ENCODE measurements around the gene TOP3B. TPM values are rescaled to one million over a fixed set of nuclear protein-coding genes. Genes with fewer than 3 reads are reported as not detected.

TOP3B gene
- total RNA-seq, 1 donor from 2014 or later, result 32.1 TPM

GRCh38 chr22:21929253-21929652 is 53.3 kb downstream of the TOP3B start:
- DNase-seq (no peak), ATAC-seq (no peak)
- Histone ChIP-seq H3K27me3 (ENCODE audit: low read depth) (no peaks in the 10 kb centered on the region), H3K9me3 (no peaks in the 10 kb centered on the region), H3K4me3 (no peak overlapping the region), H3K4me1 (no peaks in the 10 kb centered on the region), H3K27ac (no peak overlapping the region), H3K36me3 (peaks cover 97% of the 10 kb centered on the region)
- intact Hi-C loops (cut with DNase I), result no loop called here
- no peak for TF ChIP-seq CTCF (IDR thresholded peaks at IDR 0.05)

- TF ChIP-seq CTCF (IDR thresholded peaks at IDR 0.05), result no peak
- no peak overlapping the region for H3K27ac ChIP-seq
Observed at GRCh38 chr22:21928048-21928447, 54.5 kb downstream of the TOP3B start.

GRCh38 chr22:21927174-21927823 is 55.3 kb downstream of the TOP3B start:
- Histone ChIP-seq H3K4me1 (no peaks in the 10 kb centered on the region), H3K36me3 (peaks cover 96% of the 10 kb centered on the region), H3K9me3 (no peaks in the 10 kb centered on the region), H3K27me3 (ENCODE audit: low read depth) (no peaks in the 10 kb centered on the region), H3K27ac (no peak overlapping the region), H3K4me3 (no peak overlapping the region)
- DNase-seq (no peak), ATAC-seq (no peak)
- no peak for TF ChIP-seq CTCF (IDR thresholded peaks at IDR 0.05)
- intact Hi-C loops (cut with DNase I), result no loop called here

More at GRCh38 chr22:21928048-21928447, 54.5 kb downstream of the TOP3B start:
- DNase-seq (no peak), ATAC-seq (no peak)
- Histone ChIP-seq H3K36me3 (peaks cover 96% of the 10 kb centered on the region), H3K27me3 (ENCODE audit: low read depth) (no peaks in the 10 kb centered on the region), H3K9me3 (no peaks in the 10 kb centered on the region), H3K4me1 (no peaks in the 10 kb centered on the region), H3K4me3 (no peak overlapping the region)
- intact Hi-C loops (cut with DNase I), result no loop called here

GRCh38 chr22:21926728-21927127 is 55.9 kb downstream of the TOP3B start:
- TF ChIP-seq CTCF (IDR thresholded peaks at IDR 0.05), result no peak
- Histone ChIP-seq H3K36me3 (peaks cover 94% of the 10 kb centered on the region), H3K4me1 (no peaks in the 10 kb centered on the region), H3K4me3 (no peak overlapping the region), H3K27me3 (ENCODE audit: low read depth) (no peaks in the 10 kb centered on the region), H3K27ac (no peak overlapping the region), H3K9me3 (no peaks in the 10 kb centered on the region)
- no peak for ATAC-seq
- intact Hi-C loops (cut with DNase I), result no loop called here
- DNase-seq, result no peak

- H3K4me1 ChIP-seq, result no peaks in the 10 kb centered on the region
- ATAC-seq, result no peak
Observed at GRCh38 chr22:21923163-21923561, 59.4 kb downstream of the TOP3B start.

More at GRCh38 chr22:21923163-21923561, 59.4 kb downstream of the TOP3B start:
- Histone ChIP-seq H3K9me3 (no peaks in the 10 kb centered on the region), H3K27me3 (ENCODE audit: low read depth) (no peaks in the 10 kb centered on the region), H3K27ac (no peak overlapping the region), H3K36me3 (peaks cover 80% of the 10 kb centered on the region), H3K4me3 (no peak overlapping the region)
- DNase-seq, result no peak
- TF ChIP-seq CTCF (IDR thresholded peaks at IDR 0.05), result no peak
- intact Hi-C loops (cut with DNase I), result no loop called here
